Measurements from ENCODE around the gene ATXN1. TPM values are rescaled to one million over a fixed set of nuclear protein-coding genes. Genes with fewer than 3 reads are reported as not detected.
A peak's percentile ranks its signal among the peaks of the same experiment; 100 is the strongest.

ATXN1 gene
- total RNA-seq, 1 experiment from 2014 or later = 5.6 TPM

GRCh38 chr6:16743664-16744210 lies 17.5 kb downstream of the ATXN1 start:
- Histone ChIP-seq H2BK5ac (ENCODE audit: insufficient read length, low read length) (no peak overlapping the region), H2BK20ac (ENCODE audit: low read depth, low read length, poor library complexity, severe bottlenecking) (no peak overlapping the region), H3K14ac (ENCODE audit: insufficient read depth, low read length) (no peak overlapping the region), H4K5ac (ENCODE audit: insufficient read length, low read depth, low read length) (no peak overlapping the region), H2AK5ac (ENCODE audit: insufficient read length, low read length) (no peak overlapping the region), H3K27me3 (ENCODE audit: insufficient read depth, low read length) (no peaks in the 10 kb centered on the region), H3K79me1 (ENCODE audit: insufficient read depth, low read depth, low read length, poor library complexity, severe bottlenecking) (no peaks in the 10 kb centered on the region), H3K27ac (ENCODE audit: insufficient read length, low read depth, low read length) (no peak overlapping the region), H2AFZ (ENCODE audit: low read length) (no peak overlapping the region), H2BK15ac (ENCODE audit: low read depth, low read length) (no peak overlapping the region), H3K56ac (ENCODE audit: insufficient read length, low read depth, low read length) (no peak overlapping the region), H3K4ac (ENCODE audit: low read depth, low read length) (no peak overlapping the region), H3K23me2 (ENCODE audit: insufficient read length, low read depth, low read length, poor library complexity, severe bottlenecking) (no peaks in the 10 kb centered on the region), H2BK120ac (ENCODE audit: low read depth, low read length, poor library complexity, severe bottlenecking) (no peak overlapping the region), H3K23ac (ENCODE audit: insufficient read length, low read depth, low read length) (no peak overlapping the region), H3K9me3 (ENCODE audit: control insufficient read depth, low read depth, low read length) (no peaks in the 10 kb centered on the region), H2BK12ac (ENCODE audit: insufficient read length, low read depth, low read length) (no peak overlapping the region), H3T11ph (ENCODE audit: low read length) (no peak overlapping the region), H3K4me2 (ENCODE audit: insufficient read depth, insufficient read length, low read length) (no peak overlapping the region), H3K4me1 (ENCODE audit: insufficient read depth, low read length) (peaks cover 2% of the 10 kb centered on the region; the same call in 1 of the 2 replicates), H3K9ac (ENCODE audit: extremely low read depth, insufficient read length, low read length) (no peak overlapping the region), H4K8ac (replicated peaks; ENCODE audit: insufficient read length, low read depth, low read length) (no peak overlapping the region), H4K91ac (ENCODE audit: insufficient read length, low read depth, low read length) (no peak overlapping the region), H3K79me2 (ENCODE audit: insufficient read depth, low read length) (no peaks in the 10 kb centered on the region), H4K20me1 (ENCODE audit: control insufficient read depth, insufficient read depth, insufficient read length) (no peaks in the 10 kb centered on the region), H3K18ac (ENCODE audit: insufficient read length, low read depth, low read length) (no peak overlapping the region)
- no peak for DNase-seq
- H3K4me1 Mint-ChIP-seq = peaks cover 11% of the 10 kb centered on the region in 2 experiments
- H3K27me3 Mint-ChIP-seq (ENCODE audit: low read depth) = no peaks in the 10 kb centered on the region
- TF ChIP-seq, protein P1, sequence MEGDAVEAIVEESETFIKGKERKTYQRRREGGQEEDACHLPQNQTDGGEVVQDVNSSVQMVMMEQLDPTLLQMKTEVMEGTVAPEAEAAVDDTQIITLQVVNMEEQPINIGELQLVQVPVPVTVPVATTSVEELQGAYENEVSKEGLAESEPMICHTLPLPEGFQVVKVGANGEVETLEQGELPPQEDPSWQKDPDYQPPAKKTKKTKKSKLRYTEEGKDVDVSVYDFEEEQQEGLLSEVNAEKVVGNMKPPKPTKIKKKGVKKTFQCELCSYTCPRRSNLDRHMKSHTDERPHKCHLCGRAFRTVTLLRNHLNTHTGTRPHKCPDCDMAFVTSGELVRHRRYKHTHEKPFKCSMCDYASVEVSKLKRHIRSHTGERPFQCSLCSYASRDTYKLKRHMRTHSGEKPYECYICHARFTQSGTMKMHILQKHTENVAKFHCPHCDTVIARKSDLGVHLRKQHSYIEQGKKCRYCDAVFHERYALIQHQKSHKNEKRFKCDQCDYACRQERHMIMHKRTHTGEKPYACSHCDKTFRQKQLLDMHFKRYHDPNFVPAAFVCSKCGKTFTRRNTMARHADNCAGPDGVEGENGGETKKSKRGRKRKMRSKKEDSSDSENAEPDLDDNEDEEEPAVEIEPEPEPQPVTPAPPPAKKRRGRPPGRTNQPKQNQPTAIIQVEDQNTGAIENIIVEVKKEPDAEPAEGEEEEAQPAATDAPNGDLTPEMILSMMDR (conservative IDR thresholded peaks at IDR 0.05) = no peak
- no peaks in the 10 kb centered on the region for H3K36me3 Mint-ChIP-seq (ENCODE audit: insufficient read depth in 1 of 3, low read depth in 3 of 3)
- H3K9me3 Mint-ChIP-seq = no peaks in the 10 kb centered on the region; a peak in 1 of 5 replicates
- H3K27ac Mint-ChIP-seq = peak overlapping the region in 1 of 3 experiments; percentile 13; a peak in 1 of 7 replicates
- WGBS (ENCODE audit: extremely low coverage, insufficient read length, low lambda C conversion rate) = no CpG with 5 or more reads among the region's 5 CpGs
- H3K4me3 Mint-ChIP-seq = no peak overlapping the region
